Transverse colon (tissue), 4 donors: ENCODE data around the gene CREB5.

Source experiments
- POLR2A ChIP-seq: fragments of 450-650 bp; IDR thresholded peaks from one replicate; pipeline ENCODE4 v1.6.1; 2016; ENCODE audit warnings: antibody characterized with exemption, mild to moderate bottlenecking, moderate library complexity
- POLR2AphosphoS5 ChIP-seq, 3 donors: sonication (generic); formaldehyde crosslinking; IDR thresholded peaks; one replicate each; pipeline ENCODE4 v1.6.1; 2016; ENCODE audit warnings: antibody characterized with exemption in 3 of 3
- TF ChIP-seq, protein P1 (sequence below), 5 experiments: fragments of 200-600 bp in 3 of 5; fragments of 450-650 bp in 2 of 5; sonication (generic) in 3 of 5; IDR thresholded peaks; 1 replicate in 2 of 5; 2 replicates in 3 of 5; pipeline ENCODE4 v1.5.1; 2016 to 2017; ENCODE audit warnings: antibody characterized with exemption in 5 of 5, inconsistent platforms in 3 of 5, mild to moderate bottlenecking in 2 of 5, moderate library complexity in 1 of 5

DNA sequence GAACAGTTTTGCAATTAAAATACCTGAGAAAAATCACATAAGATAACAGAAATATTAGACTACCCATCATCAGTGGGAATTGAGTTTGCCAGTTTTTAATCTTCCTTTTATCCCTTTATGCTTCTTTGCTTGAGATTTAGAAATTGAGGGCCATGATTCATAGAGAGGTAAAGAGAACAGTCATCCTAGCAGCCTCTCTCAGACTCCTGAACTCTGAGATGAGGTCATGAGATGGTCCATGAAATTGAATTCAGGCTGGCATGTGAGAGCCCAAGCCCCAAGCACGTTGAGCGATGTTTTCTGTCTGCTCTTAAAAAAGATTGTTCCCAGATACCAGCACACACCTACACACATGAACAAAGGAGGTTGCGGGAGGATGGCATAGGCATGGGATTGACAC lies 91.1 kb downstream of the CREB5 start:
- TF ChIP-seq POLR2A = no peak
- TF ChIP-seq, protein P1, sequence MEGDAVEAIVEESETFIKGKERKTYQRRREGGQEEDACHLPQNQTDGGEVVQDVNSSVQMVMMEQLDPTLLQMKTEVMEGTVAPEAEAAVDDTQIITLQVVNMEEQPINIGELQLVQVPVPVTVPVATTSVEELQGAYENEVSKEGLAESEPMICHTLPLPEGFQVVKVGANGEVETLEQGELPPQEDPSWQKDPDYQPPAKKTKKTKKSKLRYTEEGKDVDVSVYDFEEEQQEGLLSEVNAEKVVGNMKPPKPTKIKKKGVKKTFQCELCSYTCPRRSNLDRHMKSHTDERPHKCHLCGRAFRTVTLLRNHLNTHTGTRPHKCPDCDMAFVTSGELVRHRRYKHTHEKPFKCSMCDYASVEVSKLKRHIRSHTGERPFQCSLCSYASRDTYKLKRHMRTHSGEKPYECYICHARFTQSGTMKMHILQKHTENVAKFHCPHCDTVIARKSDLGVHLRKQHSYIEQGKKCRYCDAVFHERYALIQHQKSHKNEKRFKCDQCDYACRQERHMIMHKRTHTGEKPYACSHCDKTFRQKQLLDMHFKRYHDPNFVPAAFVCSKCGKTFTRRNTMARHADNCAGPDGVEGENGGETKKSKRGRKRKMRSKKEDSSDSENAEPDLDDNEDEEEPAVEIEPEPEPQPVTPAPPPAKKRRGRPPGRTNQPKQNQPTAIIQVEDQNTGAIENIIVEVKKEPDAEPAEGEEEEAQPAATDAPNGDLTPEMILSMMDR (IDR thresholded peaks at IDR 0.05) = no peak
- no peak for TF ChIP-seq POLR2AphosphoS5 (IDR thresholded peaks at IDR 0.05)
